GM12891 (cell line): ENCODE measurements around the gene CHCHD6.

ENCODE experiments used
- POLR2A ChIP-seq: IDR thresholded peaks from 2 replicates; pipeline ENCODE4 v1.6.1; 2011; ENCODE audit warnings: low read depth, low read length, control low read depth
- POLR2AphosphoS5 ChIP-seq: IDR thresholded peaks from 2 replicates; pipeline ENCODE4 v1.6.1; 2011; ENCODE audit warnings: low read depth, low read length, control low read depth
- SPI1 ChIP-seq: IDR thresholded peaks from 2 replicates; pipeline ENCODE4 v1.6.1; 2011; ENCODE audit warnings: low read depth, low read length, control low read depth
- TAF1 ChIP-seq: IDR thresholded peaks from 2 replicates; pipeline ENCODE4 v1.6.1; 2011; ENCODE audit warnings: low read depth, low read length, control low read depth

GRCh38 chr3:126671521-126671920 lies 32.5 kb upstream of the CHCHD6 start:
- TF ChIP-seq POLR2A: no peak
- no peak for TF ChIP-seq POLR2AphosphoS5
- TF ChIP-seq SPI1: no peak
- no peak for TF ChIP-seq TAF1
